ENCODE results near the gene C1orf159. TPM values are rescaled to one million over a fixed set of nuclear protein-coding genes. Genes with fewer than 3 reads are reported as not detected.

C1orf159 gene
- total and polyA plus RNA-seq, 2 of the 8 experiments (the other 6 are each of a cell fraction or from before 2014, with no cell fraction given) = 10.0 to 10.9 TPM

GRCh38 chr1:1141911-1142250, 26.0 kb upstream of the C1orf159 start:
- H4K91ac ChIP-seq (replicated peaks; ENCODE audit: insufficient read length, low read length) = peak overlapping the region; percentile 55
- TF ChIP-seq BACH1 (IDR thresholded peaks at IDR 0.05; ENCODE audit: low read length) (no peak), ZNF274 (IDR thresholded peaks at IDR 0.05; ENCODE audit: borderline replicate concordance, extremely low read depth, low read length) (no peak), PHF8 (conservative IDR thresholded peaks at IDR 0.05; ENCODE audit: low read depth, low read length) (no peak), NRF1 (IDR thresholded peaks at IDR 0.05; ENCODE audit: low read depth, low read length) (no peak), FOSL1 (IDR thresholded peaks at IDR 0.05; ENCODE audit: insufficient read depth, low read depth, low read length) (no peak), SP2 (IDR thresholded peaks at IDR 0.05; ENCODE audit: low read length) (no peak), POLR2AphosphoS5 (IDR thresholded peaks at IDR 0.05; ENCODE audit: low read depth, low read length) (no peak), TBP (IDR thresholded peaks at IDR 0.05; ENCODE audit: low read depth, low read length) (no peak), CBX5 (IDR thresholded peaks at IDR 0.05; ENCODE audit: low read depth, low read length) (no peak), BRCA1 (IDR thresholded peaks at IDR 0.05; ENCODE audit: low read depth, low read length) (no peak)
- TF ChIP-seq, protein P1, sequence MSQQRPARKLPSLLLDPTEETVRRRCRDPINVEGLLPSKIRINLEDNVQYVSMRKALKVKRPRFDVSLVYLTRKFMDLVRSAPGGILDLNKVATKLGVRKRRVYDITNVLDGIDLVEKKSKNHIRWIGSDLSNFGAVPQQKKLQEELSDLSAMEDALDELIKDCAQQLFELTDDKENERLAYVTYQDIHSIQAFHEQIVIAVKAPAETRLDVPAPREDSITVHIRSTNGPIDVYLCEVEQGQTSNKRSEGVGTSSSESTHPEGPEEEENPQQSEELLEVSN (IDR thresholded peaks at IDR 0.05) = no peak
- TF ChIP-seq, protein P2, sequence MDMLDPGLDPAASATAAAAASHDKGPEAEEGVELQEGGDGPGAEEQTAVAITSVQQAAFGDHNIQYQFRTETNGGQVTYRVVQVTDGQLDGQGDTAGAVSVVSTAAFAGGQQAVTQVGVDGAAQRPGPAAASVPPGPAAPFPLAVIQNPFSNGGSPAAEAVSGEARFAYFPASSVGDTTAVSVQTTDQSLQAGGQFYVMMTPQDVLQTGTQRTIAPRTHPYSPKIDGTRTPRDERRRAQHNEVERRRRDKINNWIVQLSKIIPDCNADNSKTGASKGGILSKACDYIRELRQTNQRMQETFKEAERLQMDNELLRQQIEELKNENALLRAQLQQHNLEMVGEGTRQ (IDR thresholded peaks at IDR 0.05; ENCODE audit: low read length) = no peak

More at GRCh38 chr1:1141911-1142250, 26.0 kb upstream of the C1orf159 start:
- Histone ChIP-seq H3K18ac (ENCODE audit: extremely low read depth, low read length) (no peak overlapping the region), H2AK5ac (ENCODE audit: low read depth, low read length) (no peak overlapping the region), H3K4me1 (replicated peaks in 1 of 4; ENCODE audit: control insufficient read depth in 3 of 4, insufficient read depth in 4 of 4, low read length in 3 of 4) (peaks cover 0 to 16% (median 1%) of the 10 kb centered on the region in 4 experiments; a peak in 4 of 7 replicates), H3K4me3 (ENCODE audit: extremely low read depth in 1 of 4, insufficient read depth in 2 of 4, low read depth in 3 of 4, low read length in 4 of 4) (no peak overlapping the region), H2BK15ac (ENCODE audit: low read length) (peak overlapping the region; percentile 46; the same call in 1 of the 2 replicates), H2BK5ac (ENCODE audit: low read depth, low read length) (peak overlapping the region; percentile 60; the same call in 1 of the 2 replicates), H3K9ac (replicated peaks in 1 of 4; ENCODE audit: extremely low read depth in 1 of 4, low read depth in 3 of 4, low read length in 3 of 4) (no peak overlapping the region), H3K23ac (ENCODE audit: insufficient read length) (no peak overlapping the region), H3K56ac (replicated peaks; ENCODE audit: insufficient read length, low read depth, low read length) (no peak overlapping the region), H3K14ac (ENCODE audit: insufficient read length) (no peak overlapping the region), H3K27me3 (replicated peaks in 1 of 4; ENCODE audit: control insufficient read depth in 3 of 4, extremely low read depth in 1 of 4, insufficient read depth in 3 of 4, low read length in 3 of 4) (peaks cover 0 to 2% (median 0%) of the 10 kb centered on the region in 4 experiments; a peak in 2 of 7 replicates), H2BK120ac (replicated peaks; ENCODE audit: low read depth, low read length) (no peak overlapping the region), H3K9me3 (ENCODE audit: insufficient read depth in 2 of 2, low read depth in 1 of 2, low read length in 1 of 2) (no peaks in the 10 kb centered on the region), H3K4me2 (ENCODE audit: insufficient read depth in 1 of 2, low read depth in 2 of 2, low read length in 2 of 2) (no peak overlapping the region), H3K4ac (replicated peaks; ENCODE audit: insufficient read length, low read depth, low read length) (no peak overlapping the region), H2BK20ac (ENCODE audit: low read length) (no peak overlapping the region), H3K79me1 (ENCODE audit: low read depth, low read length) (no peaks in the 10 kb centered on the region), H4K20me1 (replicated peaks in 1 of 2; ENCODE audit: control insufficient read depth in 1 of 2, insufficient read depth in 2 of 2, low read length in 2 of 2) (no peaks in the 10 kb centered on the region), H4K8ac (ENCODE audit: extremely low read depth, insufficient read depth, low read length) (peak overlapping the region; percentile 68; the same call in 1 of the 2 replicates), H3K23me2 (ENCODE audit: low read depth, low read length) (no peaks in the 10 kb centered on the region), H2AFZ (ENCODE audit: low read length) (no peak overlapping the region), H3K79me2 (ENCODE audit: control insufficient read depth in 1 of 2, insufficient read depth in 2 of 2, low read length in 2 of 2) (no peaks in the 10 kb centered on the region), H2BK12ac (ENCODE audit: low read depth, low read length) (no peak overlapping the region; the same call in 1 of the 2 replicates), H3K36me3 (ENCODE audit: control insufficient read depth in 2 of 4, insufficient read depth in 4 of 4, low read length in 3 of 4) (no peaks in the 10 kb centered on the region), H3K27ac (ENCODE audit: low read depth, low read length) (no peak overlapping the region), H4K5ac (ENCODE audit: insufficient read length, low read depth, low read length) (no peak overlapping the region)
- ChIA-PET CTCF (ENCODE audit: partially characterized antibody) (interaction anchor here (1.2 kb wide), 1 partner anchor 19 kb away, joined by 3 read pairs; no protein-coding TSS in a partner anchor), POLR2A (ENCODE audit: partially characterized antibody) (interaction anchor here (0.7 to 0.8 kb wide), 2 partner anchors 17 to 92 kb away, joined by 3 read pairs; no protein-coding TSS in a partner anchor)
- FAIRE-seq = no peak
- 94% methylated on average over 13 of the region's 15 CpGs; no CpG with 5 or more reads in 1 of the 2 experiments for WGBS, 2 experiments (ENCODE audit: extremely low coverage in 1 of 2, insufficient coverage in 1 of 2, insufficient read length in 1 of 2, insufficient replicate concordance in 2 of 2, low coverage in 1 of 2, low lambda C conversion rate in 2 of 2, missing lambda C conversion rate in 1 of 2)
- DNase-seq (ENCODE audit: low read depth in 1 of 2, low spot score in 2 of 2) = no peak

Measured in H1 (cell line).